ENCODE measurements around the gene TMEM145. TPM values are rescaled to one million over a fixed set of nuclear protein-coding genes. Genes with fewer than 3 reads are reported as not detected.

Gene TMEM145
- total and polyA plus RNA-seq, 9 of the 15 experiments (the other 6 are each of a cell fraction or from before 2014, with no cell fraction given): 0.80 to 5.5 (median 1.9) TPM; not detected in 3

- Histone ChIP-seq H3K36me3 (ENCODE audit: control insufficient read depth, insufficient read depth, low read length) (peaks cover 84% of the 10 kb centered on the region; the same call in 2 of the 3 replicates), H3K9ac (ENCODE audit: insufficient read depth in 1 of 2, low read depth in 2 of 2, low read length in 2 of 2) (no peak overlapping the region), H3K4me2 (ENCODE audit: insufficient read depth, low read length) (no peak overlapping the region), H3K27ac (ENCODE audit: extremely low read depth, low read depth, low read length) (no peak overlapping the region), H2AFZ (ENCODE audit: low read depth, low read length) (no peak overlapping the region), H3K4me3 (no peak overlapping the region), H3K9me1 (ENCODE audit: control insufficient read depth, insufficient read depth, low read length) (no peaks in the 10 kb centered on the region), H3K27me3 (ENCODE audit: control insufficient read depth in 2 of 2, insufficient read depth in 2 of 2, low read length in 2 of 2) (no peaks in the 10 kb centered on the region), H3K9me3 (replicated peaks; ENCODE audit: control insufficient read depth, insufficient read depth, low read depth, low read length) (no peaks in the 10 kb centered on the region), H4K20me1 (replicated peaks; ENCODE audit: control insufficient read depth, insufficient read depth, low read length) (0 out of 2 replicates have a peak, but pooled peaks cover 3% of the 10 kb centered on the region), H3K79me2 (ENCODE audit: control insufficient read depth, insufficient read depth, low read length) (peaks cover 18% of the 10 kb centered on the region), H3K4me1 (replicated peaks in 1 of 2; ENCODE audit: control insufficient read depth in 2 of 2, insufficient read depth in 2 of 2, low read length in 2 of 2) (peaks cover 12 to 89% of the 10 kb centered on the region in 2 experiments; a peak in 4 of 5 replicates)
- no peak for DNase-seq (ENCODE audit: extremely low read depth in 1 of 4, low spot score in 3 of 4)
- in situ Hi-C loops (cut with MboI) (no loop called here), intact Hi-C loops (cut with micrococcal nuclease) (no loop called here)
- BruUV-seq (replicated peaks): no TSS peak
- POLR2A ChIA-PET: interaction anchor here (1.8 kb wide), 1 partner anchor 12 kb away, joined by 6 read pairs; the partner anchor contains the start of genes PAFAH1B3 and PRR19
- 86% methylated on average over 9 of the region's 13 CpGs for WGBS (ENCODE audit: insufficient coverage, low coverage, missing lambda C conversion rate)
- CTCF ChIA-PET (ENCODE audit: low intra/inter-chr PET ratio): no interaction called here
- ATAC-seq: no peak
- FAIRE-seq: no peak
- TF ChIP-seq ZNF263 (CRISPR knock-in tag; IDR thresholded peaks at IDR 0.05; ENCODE audit: borderline replicate concordance) (no peak), ZMIZ1 (IDR thresholded peaks at IDR 0.05; ENCODE audit: low read depth in 2 of 2, low read length in 2 of 2) (no peak), RNF2 (IDR thresholded peaks at IDR 0.05) (no peak), ZNF609 (CRISPR knock-in tag; IDR thresholded peaks at IDR 0.05; ENCODE audit: borderline replicate concordance) (no peak), PTRF (tag; IDR thresholded peaks at IDR 0.05) (no peak), GATAD2A (IDR thresholded peaks at IDR 0.05) (no peak), CCAR2 (IDR thresholded peaks at IDR 0.05; ENCODE audit: low read depth, low read length) (no peak), ZNF449 (CRISPR knock-in tag; IDR thresholded peaks at IDR 0.05) (no peak), NR4A1 (CRISPR knock-in tag; IDR thresholded peaks at IDR 0.05) (no peak), NR4A1 (tag; IDR thresholded peaks at IDR 0.05) (no peak), HNRNPK (IDR thresholded peaks at IDR 0.05; ENCODE audit: low read depth, low read length, poor library complexity, severe bottlenecking) (no peak), FOXA3 (CRISPR knock-in tag; conservative IDR thresholded peaks at IDR 0.05 in 1 of 2, IDR thresholded peaks at IDR 0.05 in 1 of 2) (no peak)
These were observed 23.0 kb upstream of the TMEM145 start for GRCh38 chr19:42290136-42290522.

All from K562 (cell line).